ENCODE measurements around the gene ACACA. TPM values are rescaled to one million over a fixed set of nuclear protein-coding genes. Genes with fewer than 3 reads are reported as not detected.

ACACA gene
- total and polyA plus RNA-seq, 2 donors (not counting 3 experiments of a cell fraction or from before 2014, with no cell fraction given): 55.3 to 124 TPM

- H3K9me1 ChIP-seq (replicated peaks; ENCODE audit: control insufficient read depth, extremely low read depth, insufficient read depth, low read length): no peaks in the 10 kb centered on the region
Observed at GRCh38 chr17:37138571-37139120, 268.0 kb downstream of the ACACA start.

More at GRCh38 chr17:37138571-37139120, 268.0 kb downstream of the ACACA start:
- FAIRE-seq: no peak
- Histone ChIP-seq H4K20me1 (replicated peaks; ENCODE audit: control insufficient read depth, extremely low read depth, insufficient read depth, low read length) (no peaks in the 10 kb centered on the region), H3K79me2 (ENCODE audit: control insufficient read depth, insufficient read depth, low read length) (no peaks in the 10 kb centered on the region), H3K4me3 (replicated peaks in 1 of 3; ENCODE audit: insufficient read depth in 1 of 3, low read depth in 1 of 3, low read length in 3 of 3) (no peak overlapping the region), H2AFZ (ENCODE audit: low read depth, low read length) (no peak overlapping the region), H3K36me3 (ENCODE audit: control insufficient read depth in 2 of 2, extremely low read depth in 1 of 2, insufficient read depth in 2 of 2, low read length in 2 of 2) (peaks cover 2 to 4% of the 10 kb centered on the region in 2 experiments), H3K9ac (replicated peaks; ENCODE audit: extremely low read depth, insufficient read depth, low read length) (no peak overlapping the region), H3K4me2 (ENCODE audit: insufficient read depth, low read length) (no peak overlapping the region), H3K9me3 (replicated peaks; ENCODE audit: control insufficient read depth, insufficient read depth, low read length) (no peaks in the 10 kb centered on the region), H3K27me3 (ENCODE audit: control insufficient read depth in 2 of 2, insufficient read depth in 2 of 2, low read length in 2 of 2) (no peaks in the 10 kb centered on the region), H3K27ac (ENCODE audit: insufficient read depth, low read depth, low read length) (no peak overlapping the region), H3K4me1 (ENCODE audit: control insufficient read depth, extremely low read depth, insufficient read depth, low read length) (no peaks in the 10 kb centered on the region)
- intact Hi-C loops (cut with micrococcal nuclease): loop anchor here (5.0 kb wide), 1 partner anchor 69 kb away; no protein-coding TSS in a partner anchor
- TF ChIP-seq GATA2 (IDR thresholded peaks at IDR 0.05; ENCODE audit: insufficient read depth, insufficient read length, low read depth, low read length): no peak
- no peak for TF ChIP-seq JUN (IDR thresholded peaks at IDR 0.05; ENCODE audit: borderline replicate concordance, insufficient read depth, insufficient read length, low read depth)
- TF ChIP-seq POLR2AphosphoS5 (IDR thresholded peaks at IDR 0.05; ENCODE audit: insufficient read depth, low read depth, low read length): no peak
- no peak for TF ChIP-seq MAX (IDR thresholded peaks at IDR 0.05; ENCODE audit: insufficient read depth, insufficient read length)
- TF ChIP-seq CTCF (IDR thresholded peaks at IDR 0.05; ENCODE audit: extremely low read depth in 1 of 2, insufficient read depth in 1 of 2, low read depth in 1 of 2, low read length in 2 of 2): no peak
- dilution Hi-C loops (cut with MboI; ENCODE audit: extremely low pct_ligation_motif_present, low sequenced_read_pairs): no loop called here
- ChIA-PET CTCF (interaction anchor here (0.6 to 2.7 kb wide), 8 partner anchors 9 to 101 kb away, joined by 3 to 14 read pairs (median 4); no protein-coding TSS in a partner anchor), POLR2A (no interaction called here)
- DNase-seq (ENCODE audit: low read depth, low spot score): no peak
- BruUV-seq (replicated peaks): no TSS peak

Measured in endothelial cell of umbilical vein (primary cell).